ENCODE data around the gene ICA1. TPM values are rescaled to one million over a fixed set of nuclear protein-coding genes. Genes with fewer than 3 reads are reported as not detected.

Gene ICA1
- total and polyA plus RNA-seq, 4 donors, result 1.4 to 22.7 (median 8.1) TPM

Small RNA genes within 50 kb of the gene (small RNA-seq; reads per million reads assigned to genes)
- not detected for gene AC007009.1

Other genes with a start within 250 kb of the ICA1 start
- gene NXPH1, start 171.4 kb upstream of the ICA1 start, total RNA-seq, result not detected
- not detected for gene NXPH1, start 171.4 kb upstream of the ICA1 start, polyA plus RNA-seq